ENCODE results near the gene RXRB. TPM values are rescaled to one million over a fixed set of nuclear protein-coding genes. Genes with fewer than 3 reads are reported as not detected.
A peak's percentile ranks its signal among the peaks of the same experiment; 100 is the strongest.

The RXRB gene
- total and polyA plus RNA-seq, 2 of the 13 experiments (the other 11 are each of a cell fraction or from before 2014, with no cell fraction given), result 26.7 to 55.7 TPM

- FAIRE-seq (no peak), ATAC-seq (peak; percentile 35), DNase-seq (ENCODE audit: low spot score) (peak; percentile 88)
- Histone ChIP-seq H3K9me3 (ENCODE audit: low read length) (no peaks in the 10 kb centered on the region), H3K27ac (ENCODE audit: extremely low read length, insufficient read depth, low read length) (peak overlapping the region; percentile 99), H3K4me3 (replicated peaks in 1 of 3; ENCODE audit: insufficient read depth in 1 of 3, low read depth in 2 of 3, low read length in 3 of 3) (peak overlapping the region; percentile 87 to 93 (median 93)), H4K20me1 (ENCODE audit: insufficient read depth, low read length) (peaks cover 29% of the 10 kb centered on the region), H2AFZ (ENCODE audit: low read length) (no peak overlapping the region), H3K36me3 (replicated peaks in 1 of 2; ENCODE audit: control insufficient read depth in 1 of 2, insufficient read depth in 2 of 2, low read length in 2 of 2) (peaks cover 25 to 49% of the 10 kb centered on the region in 2 experiments), H3K4me2 (ENCODE audit: low read depth, low read length) (peak overlapping the region; percentile 98), H3K79me2 (ENCODE audit: insufficient read depth, low read length) (peaks cover 38% of the 10 kb centered on the region), H3K9ac (ENCODE audit: insufficient read depth, low read depth, low read length) (peak overlapping the region; percentile 99), H3K27me3 (ENCODE audit: control insufficient read depth in 1 of 2, insufficient read depth in 2 of 2, low read length in 2 of 2) (peaks cover 0 to 4% of the 10 kb centered on the region in 2 experiments; a peak in 1 of 5 replicates), H3K4me1 (ENCODE audit: insufficient read depth, low read length) (peaks cover 59% of the 10 kb centered on the region)
- intact Hi-C loops (cut with micrococcal nuclease; ENCODE audit: unreplicated experiment) (loop anchor here (1.0 to 5.0 kb wide), 4 partner anchors 49 to 227 kb away; partner anchors contain the start of gene KIFC1), in situ Hi-C loops (cut with HindIII; ENCODE audit: extremely low pct_ligation_motif_present, low pct_unique_long_range_greater_than_20kb) (loop anchor here (5.0 to 10.0 kb wide), 3 partner anchors 48 to 215 kb away; partner anchors contain the start of genes CUTA, PHF1 and RGL2)
- TSS peak; percentile 54 for BruUV-seq (replicated peaks)
- CTCF ChIA-PET (ENCODE audit: low intra/inter-chr PET ratio, low total read pairs), result no interaction called here
- POLR2A ChIA-PET, result interaction anchor here (0.7 to 4.1 kb wide), 20 partner anchors 8 to 1004 kb away, joined by 3 to 69 read pairs (median 6); partner anchors contain the start of genes B3GALT4, BRD2, PFDN6 and RGL2
- 3% methylated on average over 17 of the region's 26 CpGs for WGBS (ENCODE audit: low lambda C conversion rate)
- TF ChIP-seq TCF12 (IDR thresholded peaks at IDR 0.05), result no peak
- TF ChIP-seq TCF12 (CRISPR knock-in tag; IDR thresholded peaks at IDR 0.05), result no peak; the same call in 1 of the 2 replicates
- peak; percentile 58; the same call in 1 of the 2 replicates for TF ChIP-seq THRA (CRISPR knock-in tag; IDR thresholded peaks at IDR 0.05; ENCODE audit: borderline replicate concordance)
- 0 out of 2 replicates have a peak, but pooled peaks have one; percentile 15 for TF ChIP-seq HIC2 (CRISPR knock-in tag; IDR thresholded peaks at IDR 0.05; ENCODE audit: low read depth)
- 0 out of 2 replicates have a peak, but pooled peaks have one; percentile 14 for TF ChIP-seq JUN (CRISPR knock-in tag; IDR thresholded peaks at IDR 0.05)
- TF ChIP-seq SAP130 (CRISPR knock-in tag; IDR thresholded peaks at IDR 0.05; ENCODE audit: low read depth), result peak; percentile 84
- peak; percentile 64; the same call in 1 of the 2 replicates for TF ChIP-seq RXRA (CRISPR knock-in tag; IDR thresholded peaks at IDR 0.05)
- peak; percentile 97 for TF ChIP-seq SP5 (CRISPR knock-in tag; IDR thresholded peaks at IDR 0.05; ENCODE audit: borderline replicate concordance, low read depth)
- TF ChIP-seq LCORL (IDR thresholded peaks at IDR 0.05), result no peak
- peak; percentile 77; the same call in 1 of the 2 replicates for TF ChIP-seq LCORL (CRISPR knock-in tag; IDR thresholded peaks at IDR 0.05)
- peak; percentile 80; the same call in 1 of the 2 replicates for TF ChIP-seq MYC (CRISPR knock-in tag; IDR thresholded peaks at IDR 0.05; ENCODE audit: borderline replicate concordance)
- TF ChIP-seq ZNF441 (CRISPR knock-in tag; IDR thresholded peaks at IDR 0.05; ENCODE audit: borderline replicate concordance), result peak; percentile 62; the same call in 1 of the 2 replicates
- TF ChIP-seq AKNA (CRISPR knock-in tag; IDR thresholded peaks at IDR 0.05; ENCODE audit: borderline replicate concordance), result no peak
- TF ChIP-seq HINFP (CRISPR knock-in tag; IDR thresholded peaks at IDR 0.05; ENCODE audit: low read depth), result peak; percentile 64; the same call in 1 of the 2 replicates
Measured at GRCh38 chr6:33199687-33200218, 712 bp downstream of the RXRB start.
